Measurements from ENCODE around the gene TRABD.

Gene TRABD

GRCh38 chr22:50197000-50197800, 11.5 kb downstream of the TRABD start:
- H3K27ac ChIP-seq: no peak overlapping the region
- TF ChIP-seq, protein P1, sequence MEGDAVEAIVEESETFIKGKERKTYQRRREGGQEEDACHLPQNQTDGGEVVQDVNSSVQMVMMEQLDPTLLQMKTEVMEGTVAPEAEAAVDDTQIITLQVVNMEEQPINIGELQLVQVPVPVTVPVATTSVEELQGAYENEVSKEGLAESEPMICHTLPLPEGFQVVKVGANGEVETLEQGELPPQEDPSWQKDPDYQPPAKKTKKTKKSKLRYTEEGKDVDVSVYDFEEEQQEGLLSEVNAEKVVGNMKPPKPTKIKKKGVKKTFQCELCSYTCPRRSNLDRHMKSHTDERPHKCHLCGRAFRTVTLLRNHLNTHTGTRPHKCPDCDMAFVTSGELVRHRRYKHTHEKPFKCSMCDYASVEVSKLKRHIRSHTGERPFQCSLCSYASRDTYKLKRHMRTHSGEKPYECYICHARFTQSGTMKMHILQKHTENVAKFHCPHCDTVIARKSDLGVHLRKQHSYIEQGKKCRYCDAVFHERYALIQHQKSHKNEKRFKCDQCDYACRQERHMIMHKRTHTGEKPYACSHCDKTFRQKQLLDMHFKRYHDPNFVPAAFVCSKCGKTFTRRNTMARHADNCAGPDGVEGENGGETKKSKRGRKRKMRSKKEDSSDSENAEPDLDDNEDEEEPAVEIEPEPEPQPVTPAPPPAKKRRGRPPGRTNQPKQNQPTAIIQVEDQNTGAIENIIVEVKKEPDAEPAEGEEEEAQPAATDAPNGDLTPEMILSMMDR (conservative IDR thresholded peaks at IDR 0.05): no peak
- no peak for TF ChIP-seq ZFX (IDR thresholded peaks at IDR 0.05)

DNA sequence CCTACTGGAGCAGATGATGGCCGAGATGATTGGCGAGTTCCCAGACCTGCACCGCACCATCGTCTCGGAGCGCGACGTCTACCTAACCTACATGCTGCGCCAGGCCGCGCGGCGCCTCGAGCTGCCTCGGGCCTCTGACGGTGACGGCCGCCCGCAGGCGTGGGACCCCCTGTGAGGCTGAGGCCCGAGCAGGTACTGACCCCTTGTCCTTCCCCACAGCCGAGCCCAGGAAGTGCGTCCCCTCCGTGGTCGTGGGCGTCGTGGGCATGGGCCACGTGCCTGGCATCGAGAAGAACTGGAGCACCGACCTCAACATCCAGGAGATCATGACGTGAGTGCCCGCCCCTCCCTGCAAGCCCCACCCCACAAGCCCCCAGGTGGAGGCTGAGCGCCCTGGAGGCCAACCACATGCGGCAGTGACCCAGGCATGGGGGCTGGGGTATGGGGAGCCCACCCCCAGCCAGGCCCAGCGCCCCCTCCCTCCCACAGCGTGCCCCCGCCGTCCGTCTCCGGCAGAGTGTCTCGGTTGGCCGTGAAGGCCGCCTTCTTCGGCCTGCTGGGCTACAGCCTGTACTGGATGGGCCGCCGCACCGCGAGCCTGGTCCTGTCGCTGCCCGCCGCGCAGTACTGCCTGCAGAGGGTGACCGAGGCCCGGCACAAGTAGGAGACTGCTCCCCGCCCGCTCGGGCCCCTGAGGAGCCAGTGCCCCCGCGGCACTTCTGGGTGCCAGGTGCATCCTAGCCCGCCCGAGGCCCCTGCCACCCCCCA, 12.3 kb downstream of the TRABD start:
- TF ChIP-seq, protein P1 (conservative IDR thresholded peaks at IDR 0.05): no peak
- no peak for TF ChIP-seq ZFX (IDR thresholded peaks at IDR 0.05)
- no peak overlapping the region for H3K27ac ChIP-seq

DNA sequence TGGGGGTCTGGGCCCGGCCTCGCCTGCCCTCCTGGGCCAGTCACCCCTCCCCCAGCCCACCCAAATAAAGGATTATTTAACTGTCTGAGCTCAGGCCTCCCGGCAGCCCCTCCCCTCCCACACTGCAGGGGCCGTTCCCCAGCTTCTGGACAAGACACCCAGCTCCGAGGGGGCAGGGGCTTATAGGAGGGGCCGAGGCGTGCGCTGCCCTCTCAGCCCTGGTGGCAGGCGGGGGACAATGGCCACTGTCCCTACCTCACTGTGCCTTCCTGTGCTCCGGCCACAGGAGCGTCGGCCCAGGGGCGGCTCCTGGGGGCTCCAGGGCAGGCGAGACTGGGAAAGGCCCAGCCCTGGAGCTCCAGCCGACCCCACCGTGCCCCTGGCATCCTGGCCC, 12.9 kb downstream of the TRABD start:
- TF ChIP-seq ZFX (IDR thresholded peaks at IDR 0.05): no peak
- TF ChIP-seq, protein P1 (conservative IDR thresholded peaks at IDR 0.05): no peak
- H3K27ac ChIP-seq: no peak overlapping the region

GRCh38 chr22:50199251-50199721, 13.6 kb downstream of the TRABD start:
- TF ChIP-seq, protein P1 (conservative IDR thresholded peaks at IDR 0.05): no peak
- TF ChIP-seq ZFX (IDR thresholded peaks at IDR 0.05): no peak
- H3K27ac ChIP-seq: no peak overlapping the region; the same call in 1 of the 2 replicates

DNA sequence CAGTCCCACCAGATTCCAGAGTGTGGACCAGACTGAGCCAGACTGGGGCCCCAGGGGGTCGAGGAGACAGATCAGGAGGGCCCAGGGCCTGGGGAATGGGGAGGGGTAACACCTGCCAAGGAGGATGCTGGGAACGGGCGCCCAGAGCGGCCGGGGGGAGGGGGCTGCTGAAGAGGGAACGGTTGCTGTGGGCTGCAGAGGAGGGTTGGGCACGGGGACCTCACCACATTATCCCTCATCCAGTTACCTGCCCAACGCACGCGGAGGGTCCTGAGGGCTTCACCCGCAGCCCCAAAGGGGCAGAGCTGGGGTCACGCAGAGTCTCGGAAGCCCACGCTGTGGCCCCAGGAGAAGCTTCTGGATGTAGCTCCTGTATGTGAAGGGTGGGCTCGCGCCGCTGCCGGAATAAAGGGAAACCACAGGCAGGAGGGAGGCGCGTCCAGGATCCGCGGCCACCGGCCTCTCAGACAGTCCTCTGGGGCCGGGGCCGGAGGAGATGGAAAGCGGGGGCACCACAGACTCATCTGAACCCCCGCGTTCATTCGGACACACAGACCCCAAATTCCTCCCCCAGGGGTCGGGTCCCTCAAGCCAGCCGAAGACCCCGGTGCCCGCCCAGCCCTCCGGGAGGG, 14.2 kb downstream of the TRABD start:
- TF ChIP-seq ZFX (IDR thresholded peaks at IDR 0.05): no peak
- TF ChIP-seq, protein P1 (conservative IDR thresholded peaks at IDR 0.05): no peak
- H3K27ac ChIP-seq: peak overlapping the region; percentile 89

DNA sequence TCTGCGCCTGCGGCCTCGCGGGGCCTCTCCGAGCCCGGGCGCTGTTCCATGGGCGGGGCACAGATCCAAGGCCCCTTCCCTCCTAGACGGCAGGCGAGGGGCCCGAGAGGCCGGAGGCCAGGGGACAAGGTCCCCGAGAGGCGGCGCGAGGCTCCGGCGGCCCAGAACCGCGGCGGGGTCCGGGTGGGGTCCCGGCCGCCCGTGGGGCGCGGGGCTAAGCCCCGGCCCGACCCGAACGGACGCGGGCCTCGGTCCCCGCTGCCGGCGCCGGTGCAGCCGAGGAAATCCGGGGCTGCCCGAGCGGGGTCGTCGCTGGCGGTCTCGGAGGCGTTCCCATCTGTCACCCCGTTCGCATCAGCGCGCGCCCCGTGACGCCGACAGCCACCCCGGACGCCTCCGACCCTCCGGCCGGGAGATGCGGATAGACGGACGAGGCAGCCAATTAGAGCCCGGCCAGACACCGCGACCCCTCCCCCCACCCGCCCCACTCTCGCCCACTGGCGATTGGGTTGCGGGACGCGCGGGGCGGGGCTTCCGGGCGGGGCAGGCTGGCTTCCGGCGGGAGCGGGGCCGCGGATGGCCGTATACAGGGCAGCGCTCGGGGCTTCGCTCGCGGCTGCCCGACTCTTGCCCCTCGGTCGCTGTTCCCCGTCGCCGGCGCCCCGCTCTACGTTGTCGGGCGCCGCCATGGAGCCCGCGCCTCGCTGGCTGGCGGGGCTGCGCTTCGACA, 14.9 kb downstream of the TRABD start, which contains the start of gene SELENOO:
TSS of gene SELENOO (plus strand) at position 551 of the 730 bp plus-strand sequence. CDS start at position 577, 26 bp downstream.
- TF ChIP-seq, protein P1 (conservative IDR thresholded peaks at IDR 0.05): no peak
- no peak for TF ChIP-seq ZFX (IDR thresholded peaks at IDR 0.05)
- H3K27ac ChIP-seq: peak within 1 kb of the TSS; percentile 89

Data from C4-2B (cell line).